Fibroblast of skin of abdomen (primary cell): Measurements from ENCODE around the gene MEIS1.
"Not testable (repeated sequence)": the region's sequence is repeated elsewhere in the genome, so short reads cannot be mapped to it uniquely, and the experiment has no call there.

Experiments used
- DNase-seq: peaks from one replicate; pipeline ENCODE4 v3.0.0-alpha.2; 2013

The MEIS1 gene

GRCh38 chr2:66470199-66470598, 35.3 kb downstream of the MEIS1 start:
- DNase-seq = no peak

- DNase-seq = no peak
Measured at GRCh38 chr2:66472225-66472843, 37.4 kb downstream of the MEIS1 start.

DNA sequence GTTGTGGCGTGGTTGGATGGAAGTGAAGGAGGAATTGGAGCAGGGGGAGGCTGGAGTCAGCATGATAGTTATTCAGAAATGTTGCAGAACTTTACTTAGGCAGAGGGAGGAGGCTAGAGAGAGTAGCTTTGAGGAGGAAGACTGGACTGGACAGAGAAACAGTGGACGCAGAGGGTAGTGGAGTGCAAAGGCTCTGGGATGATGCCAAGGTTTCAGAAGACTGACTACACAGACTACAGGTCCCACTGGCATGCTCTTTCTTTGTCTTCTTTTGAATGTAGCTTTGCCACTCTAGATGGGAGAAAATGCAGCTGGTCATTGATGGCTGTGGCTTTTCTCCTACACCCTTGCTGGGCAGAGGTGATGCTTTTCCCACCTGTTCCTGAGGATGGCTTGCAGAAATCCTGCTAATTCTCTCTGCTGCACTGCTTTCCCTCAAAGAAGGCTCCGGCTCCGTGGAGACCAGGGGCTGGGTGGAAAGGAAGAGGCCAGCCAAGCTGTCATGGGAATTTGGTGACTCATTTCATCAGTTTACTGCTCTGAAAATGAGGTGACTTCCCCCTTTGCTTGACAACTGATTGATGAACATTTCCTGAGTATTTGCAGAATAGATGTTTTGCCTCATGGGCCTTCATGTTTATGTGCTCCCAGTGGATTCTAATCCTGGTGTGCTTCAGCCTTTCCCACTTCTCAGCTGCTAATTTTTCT, 42.4 kb downstream of the MEIS1 start:
- DNase-seq = no peak

DNA sequence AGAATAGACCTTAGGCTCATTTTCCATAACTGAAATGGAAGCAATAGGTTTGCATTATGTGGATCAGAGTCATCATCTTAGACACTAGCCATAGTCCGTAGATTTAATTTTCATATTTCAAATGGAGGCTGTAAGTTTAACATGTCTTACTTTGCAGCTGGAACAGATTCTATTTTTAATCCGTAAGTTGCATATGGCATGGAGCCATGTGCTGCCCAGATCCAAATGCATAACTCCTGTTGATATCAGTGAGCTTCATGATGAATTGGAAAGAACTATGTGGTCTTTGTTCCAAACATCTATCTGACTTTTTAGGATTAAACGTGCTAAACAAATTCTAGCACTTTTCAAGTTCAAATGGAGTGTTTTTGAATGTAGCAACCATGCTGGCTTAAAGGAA, 43.4 kb downstream of the MEIS1 start:
- DNase-seq = no peak

GRCh38 chr2:66478731-66479316, 43.9 kb downstream of the MEIS1 start:
- no peak for DNase-seq

GRCh38 chr2:66481100-66481549, 46.2 kb downstream of the MEIS1 start:
- DNase-seq = peak; percentile 58

GRCh38 chr2:66485252-66485651, 50.3 kb downstream of the MEIS1 start:
- not testable (repeated sequence) for DNase-seq

GRCh38 chr2:66488946-66489345, 54.0 kb downstream of the MEIS1 start:
- DNase-seq = no peak

GRCh38 chr2:66489436-66489835, 54.5 kb downstream of the MEIS1 start:
- no peak for DNase-seq

DNA sequence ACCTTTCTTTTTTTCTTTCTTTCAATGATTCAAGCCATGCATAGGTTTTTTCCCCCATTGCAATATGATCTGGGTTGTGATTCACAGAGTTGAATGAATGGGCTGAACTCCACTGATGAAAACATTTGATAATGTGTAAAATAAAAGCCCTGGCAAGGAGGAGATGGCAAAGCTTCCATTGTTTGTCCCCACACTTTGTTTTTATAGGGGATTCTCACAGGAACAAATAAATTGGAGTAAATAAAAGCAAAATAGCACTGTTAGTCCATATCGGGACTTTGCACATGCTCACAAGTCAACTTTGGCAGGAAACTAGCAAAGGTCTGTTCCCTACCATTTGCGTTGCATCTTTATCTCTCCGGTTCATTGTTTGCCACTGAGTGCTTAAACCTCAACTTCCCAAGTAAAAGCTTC, 55.7 kb downstream of the MEIS1 start:
- DNase-seq = no peak

DNA sequence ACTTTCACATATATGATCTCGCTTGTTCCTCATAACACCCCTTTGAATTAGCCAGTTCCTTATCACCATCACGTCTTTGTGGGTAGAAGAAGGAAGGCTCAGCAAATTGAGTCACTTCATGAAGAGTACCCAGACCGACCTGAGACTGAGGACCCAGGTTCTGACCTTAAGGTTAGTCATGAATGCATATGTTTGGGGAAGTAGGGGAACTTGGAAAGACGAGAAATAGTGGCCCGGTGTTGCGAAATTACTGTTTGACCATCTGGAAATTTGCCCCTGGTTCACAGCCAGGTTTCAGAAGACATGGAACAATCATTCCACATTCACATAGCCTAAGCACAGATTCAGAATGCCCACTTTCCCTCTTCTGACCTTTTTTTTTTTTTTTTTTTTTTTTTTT, 59.8 kb downstream of the MEIS1 start:
- peak; percentile 66 for DNase-seq

GRCh38 chr2:66495788-66496640, 61.1 kb downstream of the MEIS1 start:
- DNase-seq = peak; percentile 78

GRCh38 chr2:66496670-66497420, 61.9 kb downstream of the MEIS1 start:
- DNase-seq = no peak

DNA sequence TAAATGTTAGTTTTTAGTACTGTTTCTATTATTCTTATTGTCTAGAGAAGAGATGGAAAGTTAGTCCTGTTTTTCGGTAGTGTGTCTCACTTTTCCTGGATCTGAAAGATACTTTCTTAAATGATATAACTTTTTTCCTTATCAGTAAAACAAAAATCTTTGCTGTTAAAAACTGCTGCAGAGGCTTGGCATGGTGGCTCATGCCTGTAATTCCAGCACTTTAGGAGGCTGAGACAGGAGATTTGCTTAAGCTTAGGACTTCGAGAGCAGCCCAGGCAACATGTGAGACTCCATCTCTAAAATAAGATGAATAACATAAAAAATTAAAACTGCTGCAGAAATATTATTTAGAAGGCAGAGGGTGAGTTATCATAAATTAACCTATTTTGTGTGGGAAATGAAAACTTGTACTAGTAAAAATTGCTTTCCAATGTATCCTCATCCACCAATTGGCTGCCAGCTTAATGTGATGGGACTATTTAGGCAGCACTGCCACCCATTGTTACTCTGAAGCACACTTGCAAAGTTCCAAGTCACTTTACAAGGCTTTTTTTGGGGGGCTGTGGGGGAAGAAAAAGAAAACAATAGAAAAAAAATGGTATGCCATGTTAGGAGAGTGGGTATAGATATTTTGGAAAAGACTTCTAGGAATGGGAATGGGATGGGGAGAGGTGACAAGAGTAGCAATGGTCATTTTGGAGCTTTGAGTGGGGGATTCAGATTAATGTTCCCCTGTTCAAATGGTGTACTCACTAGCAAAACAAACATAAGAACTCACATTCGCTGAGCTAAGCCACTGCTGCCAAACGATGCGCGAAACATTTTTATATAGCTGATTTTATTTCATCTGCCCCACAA, 62.7 kb downstream of the MEIS1 start:
- no peak for DNase-seq

DNA sequence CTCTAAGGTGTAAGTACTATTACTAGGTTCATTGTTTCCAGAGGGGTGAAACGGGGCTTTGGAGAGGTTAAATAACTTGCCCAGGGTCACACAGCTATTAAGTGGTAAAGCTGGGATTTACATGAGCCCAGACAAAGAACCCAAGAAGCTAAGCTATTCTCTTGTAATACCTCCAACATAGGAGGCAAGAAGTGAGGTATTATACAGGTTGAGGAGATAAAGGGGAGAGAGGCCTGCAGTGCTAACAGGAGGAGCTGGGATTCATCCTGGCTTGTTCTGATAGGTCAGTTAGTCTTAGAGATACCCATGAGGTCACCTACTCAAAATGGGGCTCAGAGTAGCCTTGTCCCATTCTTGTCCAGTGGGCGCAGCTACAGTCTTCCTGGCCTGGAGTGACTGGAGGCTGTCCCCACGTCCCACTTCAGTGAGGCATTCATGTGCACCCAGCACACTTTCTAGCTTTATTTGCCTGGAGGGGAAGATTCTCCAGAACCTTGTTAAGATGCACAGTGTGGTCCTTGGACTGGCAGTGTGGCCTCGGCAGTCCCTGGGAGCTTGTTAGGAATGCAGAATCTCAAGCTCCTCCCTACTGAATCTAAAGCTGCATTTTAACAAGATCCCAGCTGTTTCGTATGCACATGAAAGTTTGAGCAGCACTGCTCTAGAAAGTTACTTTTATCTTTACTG, 63.5 kb downstream of the MEIS1 start:
- no peak for DNase-seq

DNA sequence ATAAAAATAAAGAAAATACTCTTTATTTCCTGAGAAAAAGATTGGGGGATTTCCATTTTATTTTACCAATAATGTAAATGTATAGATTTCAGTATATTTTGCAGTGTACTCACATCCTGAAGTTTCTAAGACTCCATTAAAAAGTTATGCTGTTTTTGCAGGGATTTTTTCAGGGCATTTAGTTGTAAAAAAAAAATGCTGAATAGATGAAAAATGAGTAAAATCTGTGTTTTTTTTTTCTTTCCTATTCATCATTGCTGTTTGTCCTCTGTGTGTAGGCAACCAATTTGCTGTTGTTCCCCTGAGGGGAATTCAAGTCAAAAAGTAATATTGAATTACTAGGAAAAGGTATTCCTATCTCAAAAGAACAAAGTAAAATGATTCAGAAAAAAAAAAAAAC, 66.3 kb downstream of the MEIS1 start:
- no peak for DNase-seq

DNA sequence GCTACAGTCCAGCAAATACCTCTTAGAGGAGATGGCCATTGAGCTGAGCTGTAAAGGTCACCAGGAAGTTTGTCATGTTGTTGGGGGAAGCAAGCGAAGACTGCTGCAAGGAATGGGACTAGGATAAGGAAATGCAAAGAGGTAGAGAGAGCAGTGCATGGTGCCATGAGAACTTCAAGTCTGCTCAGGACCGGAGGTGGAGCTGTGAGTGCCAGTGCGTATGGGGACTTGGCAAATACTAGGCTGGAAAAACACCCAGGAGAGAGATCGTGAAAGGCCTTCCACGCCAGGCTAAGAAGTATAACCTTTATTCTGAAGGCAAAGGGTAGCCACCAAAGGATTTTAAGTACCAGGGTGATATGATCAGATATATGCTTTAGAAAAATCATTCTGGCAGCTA, 71.3 kb downstream of the MEIS1 start:
- no peak for DNase-seq

- DNase-seq = no peak
Measured at GRCh38 chr2:66507673-66508201, 72.8 kb downstream of the MEIS1 start.

GRCh38 chr2:66508484-66509071, 73.7 kb downstream of the MEIS1 start:
- peak; percentile 49 for DNase-seq

GRCh38 chr2:66509326-66509811, 74.4 kb downstream of the MEIS1 start:
- no peak for DNase-seq
